ENCODE results near the gene DPEP1.
"Not testable (repeated sequence)": the region's sequence is repeated elsewhere in the genome, so short reads cannot be mapped to it uniquely, and the experiment has no call there.

DPEP1 gene

DNA sequence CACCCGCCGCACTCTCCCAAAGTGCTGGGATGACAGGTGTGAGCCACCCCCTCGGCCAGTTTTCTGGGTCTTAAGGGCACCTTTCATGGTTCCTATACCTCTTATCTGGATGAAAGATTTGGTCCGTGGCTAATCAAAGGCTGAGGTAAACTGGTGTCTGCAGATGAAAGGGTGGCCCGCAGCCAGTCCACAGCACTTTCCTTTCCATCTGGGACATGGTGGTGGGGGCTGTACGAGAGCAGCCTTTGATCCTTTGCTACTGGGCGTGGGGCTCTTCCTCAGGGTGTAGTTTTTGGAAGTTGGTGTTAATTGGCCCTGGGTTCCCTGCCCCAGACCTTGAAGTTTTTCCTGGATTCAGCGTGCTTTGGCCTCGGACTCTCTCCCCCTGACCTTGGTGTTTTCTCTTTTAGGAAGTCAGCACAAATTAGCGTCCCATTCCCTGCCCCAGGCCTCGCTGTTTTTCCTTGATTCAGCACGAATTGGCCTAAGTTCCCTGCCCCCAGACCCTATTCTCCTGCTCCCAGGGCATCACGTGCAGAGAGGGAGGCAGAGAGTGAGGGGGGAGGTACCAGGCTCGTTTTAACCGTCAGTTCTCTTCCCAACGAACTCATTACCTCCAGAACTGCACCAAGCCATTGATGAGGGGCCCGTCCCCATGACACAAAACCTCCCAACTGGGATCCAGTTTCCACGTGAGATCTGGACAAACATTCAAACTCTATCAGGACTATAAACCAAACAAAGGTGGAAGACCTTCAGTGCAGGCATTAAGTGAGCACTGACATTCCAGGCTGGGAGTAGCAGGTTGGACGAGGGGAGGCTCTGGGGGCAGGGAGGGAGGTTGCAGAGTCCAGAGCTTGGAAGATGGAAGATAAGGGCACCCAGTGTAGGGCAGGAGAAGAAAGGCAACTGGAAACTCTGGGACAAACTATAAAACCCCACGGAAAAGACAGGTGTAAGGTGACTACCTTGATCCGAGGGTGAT lies 11.6 kb downstream of the DPEP1 start:
- H3K4me3 ChIP-seq (ENCODE audit: low read length): no peak overlapping the region
- no peaks in the 10 kb centered on the region for H3K27me3 ChIP-seq (ENCODE audit: insufficient read depth, low read length)
- peaks cover under 1% of the 10 kb centered on the region for H3K9me3 ChIP-seq (ENCODE audit: low read length)
- no peaks in the 10 kb centered on the region for H3K36me3 ChIP-seq (ENCODE audit: insufficient read depth, low read length)
- peaks cover 8% of the 10 kb centered on the region for H3K4me1 ChIP-seq (ENCODE audit: insufficient read depth, low read length)
- no peak overlapping the region for H2AFZ ChIP-seq (ENCODE audit: low read depth, low read length)

DNA sequence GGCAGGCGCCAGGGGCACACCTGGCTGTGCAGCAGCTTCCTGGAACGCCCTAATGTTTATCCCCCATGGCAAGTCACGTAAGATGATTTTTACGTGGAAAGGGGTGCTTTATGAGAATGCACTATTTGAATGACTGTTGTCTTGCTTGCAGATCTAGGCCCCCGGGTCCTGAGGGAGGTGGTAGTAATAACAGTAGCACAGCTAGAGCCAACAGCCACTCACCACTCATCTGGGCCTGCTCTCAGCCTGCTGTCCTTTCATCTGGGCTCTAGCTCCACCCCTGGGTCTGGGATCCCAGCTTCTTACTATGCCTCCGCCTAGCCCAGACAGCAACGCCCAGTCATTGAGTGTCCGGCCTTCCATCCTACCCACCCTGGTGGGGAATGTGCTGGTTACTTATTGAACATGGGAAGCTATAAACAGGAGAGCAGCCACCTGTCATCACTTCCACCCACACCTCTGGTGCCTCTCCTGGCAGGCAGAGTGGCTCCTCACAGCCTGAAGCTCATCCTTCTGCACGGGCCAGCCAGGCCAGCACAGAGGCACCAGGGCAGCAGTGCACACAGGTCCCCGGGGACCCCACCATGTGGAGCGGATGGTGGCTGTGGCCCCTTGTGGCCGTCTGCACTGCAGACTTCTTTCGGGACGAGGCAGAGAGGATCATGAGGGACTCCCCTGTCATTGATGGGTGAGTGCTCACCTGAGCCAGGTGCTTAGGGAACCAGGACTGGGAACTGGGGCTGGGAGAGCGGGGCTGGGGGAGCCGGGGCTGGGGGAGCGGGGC lies 16.6 kb downstream of the DPEP1 start:
- H3K36me3 ChIP-seq (ENCODE audit: insufficient read depth, low read length): no peaks in the 10 kb centered on the region
- peaks cover 9% of the 10 kb centered on the region for H3K27me3 ChIP-seq (ENCODE audit: insufficient read depth, low read length)
- H2AFZ ChIP-seq (ENCODE audit: low read depth, low read length): no peak overlapping the region
- no peak overlapping the region for H3K4me3 ChIP-seq (ENCODE audit: low read length)
- H3K4me1 ChIP-seq (ENCODE audit: insufficient read depth, low read length): peaks cover 1% of the 10 kb centered on the region
- peaks cover 2% of the 10 kb centered on the region for H3K9me3 ChIP-seq (ENCODE audit: low read length)

GRCh38 chr16:89633064-89633631 lies 19.7 kb downstream of the DPEP1 start:
- H3K27me3 ChIP-seq (ENCODE audit: insufficient read depth, low read length): peaks cover 13% of the 10 kb centered on the region
- no peak overlapping the region for H3K4me3 ChIP-seq (ENCODE audit: low read length)
- no peaks in the 10 kb centered on the region for H3K4me1 ChIP-seq (ENCODE audit: insufficient read depth, low read length)
- no peak overlapping the region for H2AFZ ChIP-seq (ENCODE audit: low read depth, low read length)
- H3K36me3 ChIP-seq (ENCODE audit: insufficient read depth, low read length): no peaks in the 10 kb centered on the region
- peaks cover 2% of the 10 kb centered on the region for H3K9me3 ChIP-seq (ENCODE audit: low read length)

GRCh38 chr16:89634463-89635385 lies 21.3 kb downstream of the DPEP1 start:
- not testable (repeated sequence) for H3K4me3 ChIP-seq (ENCODE audit: low read length); H3K9me3 ChIP-seq (ENCODE audit: low read length); H2AFZ ChIP-seq (ENCODE audit: low read depth, low read length); H3K36me3 ChIP-seq (ENCODE audit: insufficient read depth, low read length); H3K4me1 ChIP-seq (ENCODE audit: insufficient read depth, low read length)
- peaks cover 13% of the 10 kb centered on the region for H3K27me3 ChIP-seq (ENCODE audit: insufficient read depth, low read length)

GRCh38 chr16:89636663-89637062 lies 23.2 kb downstream of the DPEP1 start:
- Histone ChIP-seq H3K9me3 (ENCODE audit: low read length) (no peaks in the 10 kb centered on the region), H3K27me3 (ENCODE audit: insufficient read depth, low read length) (peaks cover 13% of the 10 kb centered on the region), H3K4me1 (ENCODE audit: insufficient read depth, low read length) (peaks cover 10% of the 10 kb centered on the region), H3K36me3 (ENCODE audit: insufficient read depth, low read length) (no peaks in the 10 kb centered on the region), H3K4me3 (ENCODE audit: low read length) (no peak overlapping the region), H2AFZ (ENCODE audit: low read depth, low read length) (no peak overlapping the region)

GRCh38 chr16:89637379-89637778 lies 23.9 kb downstream of the DPEP1 start:
- H3K4me1 ChIP-seq (ENCODE audit: insufficient read depth, low read length): peaks cover 10% of the 10 kb centered on the region
- H2AFZ ChIP-seq (ENCODE audit: low read depth, low read length): no peak overlapping the region
- no peaks in the 10 kb centered on the region for H3K36me3 ChIP-seq (ENCODE audit: insufficient read depth, low read length)
- H3K9me3 ChIP-seq (ENCODE audit: low read length): no peaks in the 10 kb centered on the region
- H3K27me3 ChIP-seq (ENCODE audit: insufficient read depth, low read length): peaks cover 13% of the 10 kb centered on the region
- no peak overlapping the region for H3K4me3 ChIP-seq (ENCODE audit: low read length)

- Histone ChIP-seq H2AFZ (ENCODE audit: low read depth, low read length) (no peak overlapping the region), H3K36me3 (ENCODE audit: insufficient read depth, low read length) (no peaks in the 10 kb centered on the region), H3K9me3 (ENCODE audit: low read length) (no peaks in the 10 kb centered on the region), H3K4me3 (ENCODE audit: low read length) (no peak overlapping the region), H3K4me1 (ENCODE audit: insufficient read depth, low read length) (peaks cover 10% of the 10 kb centered on the region), H3K27me3 (ENCODE audit: insufficient read depth, low read length) (peaks cover 10% of the 10 kb centered on the region)
These were observed 25.0 kb downstream of the DPEP1 start for GRCh38 chr16:89638455-89638854.

DNA sequence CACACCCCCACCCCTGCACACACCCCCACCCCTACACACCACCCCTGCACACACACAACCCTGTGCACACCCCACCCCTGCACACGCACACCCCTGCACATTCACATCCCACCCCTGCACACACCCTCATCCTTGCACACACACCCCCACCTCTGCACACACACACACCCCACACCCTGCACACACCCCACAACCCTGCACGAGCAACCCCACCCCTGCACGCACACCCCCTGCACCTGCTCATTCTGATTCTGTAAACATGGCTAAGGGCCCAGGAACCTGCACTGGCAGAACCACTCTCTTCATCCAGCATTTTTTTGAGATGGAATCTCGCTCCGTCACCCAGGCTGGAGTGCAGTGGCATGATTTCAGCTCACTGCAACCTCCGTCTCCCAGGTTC lies 25.9 kb downstream of the DPEP1 start:
- peaks cover 5% of the 10 kb centered on the region for H3K36me3 ChIP-seq (ENCODE audit: insufficient read depth, low read length)
- H3K27me3 ChIP-seq (ENCODE audit: insufficient read depth, low read length): peaks cover 8% of the 10 kb centered on the region

DNA sequence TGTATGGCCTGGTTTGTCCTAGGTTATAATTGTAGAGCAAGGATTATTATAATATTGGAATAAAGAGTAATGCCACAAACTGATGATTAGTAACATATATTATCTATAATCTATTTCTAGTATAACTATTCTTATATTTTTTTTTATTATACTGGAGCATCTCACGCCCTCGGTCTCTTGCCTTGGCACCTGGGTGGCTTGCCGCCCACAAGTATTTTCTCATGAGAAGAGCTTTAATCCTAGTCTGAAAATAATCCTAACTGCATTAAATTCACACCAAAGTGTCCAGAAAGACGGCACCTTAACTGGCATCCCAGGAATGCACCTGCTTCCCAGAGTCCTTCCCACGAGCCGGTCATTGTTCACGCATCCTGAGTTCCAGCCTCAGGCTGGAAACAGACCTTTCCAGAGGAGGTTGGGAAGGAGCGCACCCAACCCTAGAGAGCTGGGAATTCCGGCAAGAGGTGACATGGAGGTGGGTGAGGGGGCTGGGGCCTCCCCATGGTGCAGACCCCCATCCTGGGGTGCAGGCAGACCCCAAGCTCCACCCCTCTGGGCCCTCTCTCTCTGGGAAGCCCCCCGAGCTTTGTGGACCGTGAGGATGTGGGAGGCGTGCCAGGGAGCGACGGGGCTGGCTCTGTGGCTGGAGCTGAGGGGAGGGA lies 28.1 kb downstream of the DPEP1 start:
- Histone ChIP-seq H3K9me3 (ENCODE audit: low read length) (no peaks in the 10 kb centered on the region), H3K36me3 (ENCODE audit: insufficient read depth, low read length) (peaks cover 27% of the 10 kb centered on the region), H3K27me3 (ENCODE audit: insufficient read depth, low read length) (no peaks in the 10 kb centered on the region), H3K4me1 (ENCODE audit: insufficient read depth, low read length) (peaks cover 10% of the 10 kb centered on the region), H2AFZ (ENCODE audit: low read depth, low read length) (no peak overlapping the region), H3K4me3 (ENCODE audit: low read length) (no peak overlapping the region)

More for the DNA sequence above, 25.9 kb downstream of the DPEP1 start:
- no peak overlapping the region for H3K4me3 ChIP-seq (ENCODE audit: low read length)
- H3K4me1 ChIP-seq (ENCODE audit: insufficient read depth, low read length): peaks cover 10% of the 10 kb centered on the region
- no peaks in the 10 kb centered on the region for H3K9me3 ChIP-seq (ENCODE audit: low read length)
- no peak overlapping the region for H2AFZ ChIP-seq (ENCODE audit: low read depth, low read length)

DNA sequence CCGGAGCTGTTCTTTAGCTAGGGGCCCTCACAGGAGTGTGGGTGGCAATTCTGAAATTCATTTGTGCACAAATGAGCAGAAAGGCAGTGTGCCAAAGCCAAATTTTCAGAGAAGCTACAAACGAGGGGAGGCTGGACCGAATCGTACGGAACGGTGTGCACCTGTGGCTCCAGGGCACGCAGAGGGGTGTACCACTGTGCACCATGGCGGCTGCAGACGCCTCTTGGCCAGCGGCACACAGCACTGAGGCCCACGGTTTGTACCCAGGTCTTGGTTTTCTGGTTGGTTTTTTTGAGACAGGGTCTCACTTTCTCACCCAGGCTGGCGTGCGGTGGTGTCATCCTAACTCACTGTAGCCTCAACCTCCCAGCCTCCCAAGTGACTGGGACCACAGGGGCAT lies 29.1 kb downstream of the DPEP1 start:
- Histone ChIP-seq H3K36me3 (ENCODE audit: insufficient read depth, low read length) (peaks cover 33% of the 10 kb centered on the region), H2AFZ (ENCODE audit: low read depth, low read length) (no peak overlapping the region)

DNA sequence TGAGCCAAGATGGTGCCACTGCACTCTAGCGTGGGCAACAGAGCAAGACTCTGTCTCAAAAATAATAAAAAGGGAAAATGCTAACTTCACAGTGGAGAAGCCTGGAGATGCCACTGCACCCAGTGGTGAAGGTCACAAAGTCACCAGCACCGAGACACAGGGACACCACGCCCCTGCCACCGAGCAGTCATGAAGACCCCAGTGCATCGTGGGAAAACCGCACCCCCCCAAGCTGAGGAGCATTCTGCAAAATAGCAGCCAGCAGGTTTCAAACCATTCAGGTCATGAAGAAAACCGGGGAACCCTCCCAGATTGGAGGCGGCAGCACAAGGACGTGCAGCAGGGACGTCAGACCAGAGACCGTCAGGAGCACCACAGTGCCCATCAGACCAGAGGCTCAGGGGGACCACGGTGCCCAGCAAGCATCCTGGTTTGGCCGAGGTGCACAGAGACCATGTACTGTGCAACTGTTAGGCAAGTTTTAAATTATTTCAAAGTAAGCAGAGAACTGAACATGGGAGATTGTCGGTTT lies 30.4 kb downstream of the DPEP1 start:
- H3K9me3 ChIP-seq (ENCODE audit: low read length): no peaks in the 10 kb centered on the region
- H3K27me3 ChIP-seq (ENCODE audit: insufficient read depth, low read length): no peaks in the 10 kb centered on the region
- peaks cover 10% of the 10 kb centered on the region for H3K4me1 ChIP-seq (ENCODE audit: insufficient read depth, low read length)
- H2AFZ ChIP-seq (ENCODE audit: low read depth, low read length): no peak overlapping the region
- H3K4me3 ChIP-seq (ENCODE audit: low read length): no peak overlapping the region
- H3K36me3 ChIP-seq (ENCODE audit: insufficient read depth, low read length): peaks cover 37% of the 10 kb centered on the region

More for the DNA sequence above, 29.1 kb downstream of the DPEP1 start:
- Histone ChIP-seq H3K4me3 (ENCODE audit: low read length) (no peak overlapping the region), H3K9me3 (ENCODE audit: low read length) (no peaks in the 10 kb centered on the region), H3K4me1 (ENCODE audit: insufficient read depth, low read length) (peaks cover 10% of the 10 kb centered on the region), H3K27me3 (ENCODE audit: insufficient read depth, low read length) (no peaks in the 10 kb centered on the region)

DNA sequence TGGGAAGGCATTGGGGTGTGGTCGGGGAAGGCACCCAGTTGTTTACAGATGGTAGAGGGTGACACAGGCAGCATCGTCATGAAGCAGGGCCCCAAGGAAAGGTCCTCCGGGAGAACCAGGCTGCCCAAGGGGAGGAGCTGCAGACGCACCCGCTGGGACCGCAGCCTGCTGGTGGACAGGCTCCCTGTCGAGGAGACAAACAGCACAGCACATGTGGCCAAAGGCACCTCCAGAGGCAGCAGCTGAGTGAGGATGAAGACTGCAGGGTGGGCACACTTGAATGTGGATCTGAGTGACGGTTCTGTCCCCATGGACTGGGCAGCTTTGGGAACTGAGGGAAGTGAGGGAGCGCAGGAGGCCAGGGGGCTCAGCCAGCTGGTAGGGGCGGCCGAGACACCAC lies 31.7 kb downstream of the DPEP1 start:
- Histone ChIP-seq H3K4me3 (ENCODE audit: low read length) (no peak overlapping the region), H3K9me3 (ENCODE audit: low read length) (no peaks in the 10 kb centered on the region), H3K4me1 (ENCODE audit: insufficient read depth, low read length) (peaks cover 9% of the 10 kb centered on the region), H2AFZ (ENCODE audit: low read depth, low read length) (no peak overlapping the region), H3K36me3 (ENCODE audit: insufficient read depth, low read length) (peaks cover 46% of the 10 kb centered on the region), H3K27me3 (ENCODE audit: insufficient read depth, low read length) (no peaks in the 10 kb centered on the region)
